HepG2 (cell line): Measurements from ENCODE around the gene AKR7A2.

Experiments used
- ASH2L ChIP-seq: fragments of 300-600, 200-600 bp; sonication (generic); IDR thresholded peaks from 2 replicates; pipeline ENCODE4 v1.7.0; 2017; ENCODE audit warnings: low read depth, mild to moderate bottlenecking, moderate library complexity, mixed read lengths, low read length; ENCODE audit not compliant: insufficient read length
- BHLHE40 ChIP-seq: IDR thresholded peaks from 2 replicates; pipeline ENCODE4 v1.6.1; 2011; ENCODE audit warnings: low read length, improper control_type of control experiment
- BRCA1 ChIP-seq: sonication (generic); formaldehyde crosslinking; IDR thresholded peaks from 2 replicates; pipeline ENCODE4 v1.4.0; 2020; ENCODE audit warnings: missing genetic modification reagents
- TCF12 ChIP-seq, 2 experiments: fragments of 450-650 bp in 1 of 2; sonication (generic) in 1 of 2; formaldehyde crosslinking in 1 of 2; IDR thresholded peaks; 2 replicates each; pipeline versions ENCODE4 v1.6.1 to v1.8.0; 2017 to 2022; ENCODE audit warnings: antibody characterized with exemption in 1 of 2, mild to moderate bottlenecking in 1 of 2, missing genetic modification reagents in 1 of 2, moderate library complexity in 1 of 2
- TP53 ChIP-seq: sonication (generic); formaldehyde crosslinking; conservative IDR thresholded peaks from 2 replicates; pipeline ENCODE4 v1.4.0; 2020; ENCODE audit warnings: missing genetic modification reagents
- YY1 ChIP-seq: IDR thresholded peaks from 2 replicates; pipeline ENCODE4 v1.6.1; 2011; ENCODE audit warnings: low read length, low read depth, moderate library complexity, mild to moderate bottlenecking; ENCODE audit not compliant: insufficient read depth, insufficient replicate concordance
- TF ChIP-seq, protein P1 (sequence below): sonication (generic); formaldehyde crosslinking; IDR thresholded peaks from 2 replicates; pipeline ENCODE4 v1.5.0; 2020; ENCODE audit warnings: mild to moderate bottlenecking, missing genetic modification reagents, moderate library complexity
- TF ChIP-seq, protein P2 (sequence below): sonication (generic); formaldehyde crosslinking; conservative IDR thresholded peaks from 2 replicates; pipeline ENCODE4 v1.4.0; 2020; ENCODE audit warnings: missing genetic modification reagents
- TF ChIP-seq, protein P3 (sequence below): IDR thresholded peaks from 2 replicates; pipeline ENCODE4 v1.6.1; 2012; ENCODE audit warnings: inconsistent platforms

DNA sequence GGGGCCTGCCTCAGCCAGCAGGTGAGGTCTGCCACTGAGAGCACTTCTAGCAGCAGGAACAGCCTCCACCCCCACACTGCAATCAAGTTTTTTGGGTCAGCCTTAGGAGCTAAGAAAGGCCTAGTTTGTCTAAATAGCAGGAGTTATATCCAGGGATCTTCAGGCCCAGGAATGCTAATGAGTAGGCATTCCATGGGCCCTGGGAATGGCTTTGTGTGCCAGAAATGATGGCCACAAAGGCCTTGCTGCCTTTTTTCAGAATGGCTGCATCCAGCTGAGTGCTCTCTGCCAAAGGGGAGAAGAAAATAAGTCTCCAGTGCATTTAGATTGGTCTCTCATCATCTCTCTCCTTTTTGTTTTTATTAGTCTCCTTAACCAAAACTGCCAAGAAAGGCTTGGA lies 57.5 kb downstream of the AKR7A2 start:
- TF ChIP-seq, protein P1, sequence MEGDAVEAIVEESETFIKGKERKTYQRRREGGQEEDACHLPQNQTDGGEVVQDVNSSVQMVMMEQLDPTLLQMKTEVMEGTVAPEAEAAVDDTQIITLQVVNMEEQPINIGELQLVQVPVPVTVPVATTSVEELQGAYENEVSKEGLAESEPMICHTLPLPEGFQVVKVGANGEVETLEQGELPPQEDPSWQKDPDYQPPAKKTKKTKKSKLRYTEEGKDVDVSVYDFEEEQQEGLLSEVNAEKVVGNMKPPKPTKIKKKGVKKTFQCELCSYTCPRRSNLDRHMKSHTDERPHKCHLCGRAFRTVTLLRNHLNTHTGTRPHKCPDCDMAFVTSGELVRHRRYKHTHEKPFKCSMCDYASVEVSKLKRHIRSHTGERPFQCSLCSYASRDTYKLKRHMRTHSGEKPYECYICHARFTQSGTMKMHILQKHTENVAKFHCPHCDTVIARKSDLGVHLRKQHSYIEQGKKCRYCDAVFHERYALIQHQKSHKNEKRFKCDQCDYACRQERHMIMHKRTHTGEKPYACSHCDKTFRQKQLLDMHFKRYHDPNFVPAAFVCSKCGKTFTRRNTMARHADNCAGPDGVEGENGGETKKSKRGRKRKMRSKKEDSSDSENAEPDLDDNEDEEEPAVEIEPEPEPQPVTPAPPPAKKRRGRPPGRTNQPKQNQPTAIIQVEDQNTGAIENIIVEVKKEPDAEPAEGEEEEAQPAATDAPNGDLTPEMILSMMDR (CRISPR knock-in tag): no peak
- TF ChIP-seq TCF12 (IDR thresholded peaks at IDR 0.05) (no peak), TCF12 (CRISPR knock-in tag; IDR thresholded peaks at IDR 0.05) (no peak), YY1 (no peak), TP53 (CRISPR knock-in tag) (no peak), BRCA1 (CRISPR knock-in tag) (no peak), ASH2L (no peak), BHLHE40 (no peak)
- TF ChIP-seq, protein P2, sequence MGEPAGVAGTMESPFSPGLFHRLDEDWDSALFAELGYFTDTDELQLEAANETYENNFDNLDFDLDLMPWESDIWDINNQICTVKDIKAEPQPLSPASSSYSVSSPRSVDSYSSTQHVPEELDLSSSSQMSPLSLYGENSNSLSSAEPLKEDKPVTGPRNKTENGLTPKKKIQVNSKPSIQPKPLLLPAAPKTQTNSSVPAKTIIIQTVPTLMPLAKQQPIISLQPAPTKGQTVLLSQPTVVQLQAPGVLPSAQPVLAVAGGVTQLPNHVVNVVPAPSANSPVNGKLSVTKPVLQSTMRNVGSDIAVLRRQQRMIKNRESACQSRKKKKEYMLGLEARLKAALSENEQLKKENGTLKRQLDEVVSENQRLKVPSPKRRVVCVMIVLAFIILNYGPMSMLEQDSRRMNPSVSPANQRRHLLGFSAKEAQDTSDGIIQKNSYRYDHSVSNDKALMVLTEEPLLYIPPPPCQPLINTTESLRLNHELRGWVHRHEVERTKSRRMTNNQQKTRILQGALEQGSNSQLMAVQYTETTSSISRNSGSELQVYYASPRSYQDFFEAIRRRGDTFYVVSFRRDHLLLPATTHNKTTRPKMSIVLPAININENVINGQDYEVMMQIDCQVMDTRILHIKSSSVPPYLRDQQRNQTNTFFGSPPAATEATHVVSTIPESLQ (CRISPR knock-in tag): no peak
- TF ChIP-seq, protein P3, sequence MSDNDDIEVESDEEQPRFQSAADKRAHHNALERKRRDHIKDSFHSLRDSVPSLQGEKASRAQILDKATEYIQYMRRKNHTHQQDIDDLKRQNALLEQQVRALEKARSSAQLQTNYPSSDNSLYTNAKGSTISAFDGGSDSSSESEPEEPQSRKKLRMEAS: no peak
